Neural progenitor cell (in vitro differentiated cells): ENCODE data around the gene RAB5IF.

Source experiments
- CTCF ChIP-seq: fragments of 200-600 bp; sonication (generic); IDR thresholded peaks from 2 replicates; pipeline ENCODE4 v1.5.1; 2017; ENCODE audit warnings: antibody characterized with exemption, mild to moderate bottlenecking
- EZH2 ChIP-seq: fragments of 200-600 bp; sonication (generic); IDR thresholded peaks from 2 replicates; pipeline ENCODE4 v1.6.1; 2017; ENCODE audit warnings: antibody characterized with exemption, mild to moderate bottlenecking, moderate library complexity
- EZH2phosphoT487 ChIP-seq: fragments of 200-600 bp; sonication (generic); IDR thresholded peaks from 2 replicates; pipeline ENCODE4 v1.6.1; 2017; ENCODE audit warnings: antibody characterized with exemption

DNA sequence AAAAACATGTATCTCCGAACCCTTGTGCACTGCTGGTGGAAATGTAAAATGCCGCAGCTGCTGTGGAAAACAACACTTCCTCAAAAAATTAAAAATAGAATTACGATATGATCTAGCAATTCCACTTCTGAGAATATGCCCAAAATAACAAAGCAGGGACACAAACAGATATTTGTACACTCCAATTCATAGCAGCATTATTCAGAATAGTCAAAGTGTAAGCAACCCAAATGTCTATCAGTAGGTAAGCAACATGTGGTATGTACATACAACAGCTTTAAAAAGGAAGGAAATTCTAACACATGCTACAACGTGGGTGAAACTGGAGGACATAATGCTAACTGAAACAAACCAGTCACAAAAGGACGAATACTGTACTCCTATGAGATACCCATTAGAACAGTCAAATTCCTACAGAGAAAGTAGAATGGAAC, 5.7 kb upstream of the RAB5IF start:
- TF ChIP-seq CTCF (no peak), EZH2 (no peak), EZH2phosphoT487 (no peak)
